NB4 (cell line): ENCODE measurements around the gene ASPHD1.

ENCODE experiments used
- CTCF ChIP-seq: IDR thresholded peaks from one replicate; pipeline ENCODE4 v1.5.1; 2012; ENCODE audit warnings: low read depth, low read length
- MAX ChIP-seq: IDR thresholded peaks from 2 replicates; pipeline ENCODE4 v1.6.1; 2011; ENCODE audit warnings: low read depth, low read length

- no peak for TF ChIP-seq MAX
- TF ChIP-seq CTCF, result no peak
Measured at GRCh38 chr16:29897333-29897732, 3.0 kb upstream of the ASPHD1 start.
